ENCODE measurements around the gene SEPTIN10. TPM values are rescaled to one million over a fixed set of nuclear protein-coding genes. Genes with fewer than 3 reads are reported as not detected.

Gene SEPTIN10
- total and polyA plus RNA-seq, 2 donors, result 90.2 to 140 TPM

DNA sequence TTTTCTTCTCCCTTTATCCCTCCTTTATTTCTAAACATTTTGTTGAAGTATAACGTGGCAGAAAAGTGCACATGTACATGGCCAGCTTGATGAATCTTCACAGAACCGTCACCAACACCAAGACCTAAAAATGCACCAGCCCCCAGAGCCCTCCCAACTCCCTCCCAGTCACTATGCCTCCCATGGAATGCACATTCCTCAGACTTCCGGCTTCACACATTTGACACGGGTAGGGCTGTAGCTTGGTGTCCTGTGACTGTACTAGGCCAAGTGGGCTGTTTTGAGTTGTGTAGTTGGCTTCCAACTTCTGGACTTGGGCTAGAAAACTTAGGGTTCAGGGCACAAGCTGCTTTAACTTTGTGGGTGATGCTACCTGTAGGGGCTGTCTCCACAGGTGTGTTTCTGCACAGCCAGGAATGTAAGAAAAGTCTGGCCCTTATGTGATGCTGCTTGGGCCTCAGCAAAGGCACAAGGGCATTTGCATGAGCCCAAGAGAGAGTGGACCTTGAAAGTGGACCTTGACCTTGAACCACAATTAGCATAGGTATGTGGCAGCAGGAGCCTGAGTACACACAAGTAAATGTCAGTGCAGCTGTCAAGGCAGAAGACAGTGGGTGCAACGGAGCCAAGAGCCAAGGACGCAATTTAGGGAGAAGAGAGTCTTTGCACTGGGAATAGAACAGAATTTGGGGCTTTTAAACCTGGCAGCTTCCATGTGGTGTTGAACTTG, 78.4 kb downstream of the SEPTIN10 start:
- no peaks in the 10 kb centered on the region for H3K4me1 ChIP-seq (ENCODE audit: insufficient read depth)
- H3K36me3 ChIP-seq (ENCODE audit: insufficient read depth), result no peaks in the 10 kb centered on the region
- DNase-seq (ENCODE audit: extremely low spot score), result no peak
- H3K4me3 ChIP-seq (ENCODE audit: low read depth, low read length), result no peak overlapping the region
- 60% methylated on average over 6 of the region's 6 CpGs for WGBS
- H3K27ac ChIP-seq (ENCODE audit: low read depth), result no peak overlapping the region

DNA sequence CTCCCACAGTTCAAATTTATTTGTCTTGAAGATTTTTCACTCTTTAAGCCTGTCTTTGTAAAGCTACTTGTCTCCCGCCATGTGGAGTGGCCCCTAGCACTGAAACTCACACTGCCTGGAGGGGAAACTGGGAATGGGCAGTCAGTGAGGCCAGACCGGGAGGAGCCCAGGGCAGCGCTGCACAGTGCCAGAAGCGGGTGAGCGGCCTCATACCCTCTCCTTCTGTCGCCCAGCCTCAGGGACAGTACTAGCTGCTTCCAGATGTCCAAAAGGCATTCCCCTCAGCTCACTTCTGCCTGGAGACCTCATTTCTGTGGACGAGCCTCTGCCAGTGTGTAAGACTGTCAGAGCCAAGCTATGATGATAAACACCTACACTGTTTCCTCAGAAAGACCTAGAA, 79.9 kb downstream of the SEPTIN10 start:
- Histone ChIP-seq H3K4me1 (ENCODE audit: insufficient read depth) (no peaks in the 10 kb centered on the region), H3K27ac (ENCODE audit: low read depth) (no peak overlapping the region), H3K36me3 (ENCODE audit: insufficient read depth) (no peaks in the 10 kb centered on the region), H3K4me3 (ENCODE audit: low read depth, low read length) (no peak overlapping the region)
- DNase-seq (ENCODE audit: extremely low spot score), result no peak
- WGBS, result 79% methylated on average over 7 of the region's 7 CpGs

DNA sequence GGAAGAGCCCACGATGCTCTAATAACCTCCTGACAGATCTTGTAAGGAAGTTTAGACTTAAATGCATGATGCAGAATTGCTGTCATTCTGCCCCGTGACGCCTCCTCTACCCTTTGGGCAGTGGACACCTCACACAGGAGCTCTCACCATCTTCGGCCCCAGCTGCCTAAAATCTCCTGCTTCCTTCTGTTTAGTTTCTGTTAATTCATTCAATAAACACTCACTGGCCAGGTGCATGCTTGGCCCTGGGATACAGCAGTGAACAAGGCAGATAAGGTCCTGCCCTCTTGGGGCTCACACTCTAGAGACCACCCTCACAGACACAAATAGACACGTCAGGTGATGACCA, 81.1 kb downstream of the SEPTIN10 start:
- no peak for DNase-seq (ENCODE audit: extremely low spot score)
- H3K36me3 ChIP-seq (ENCODE audit: insufficient read depth), result no peaks in the 10 kb centered on the region
- no peaks in the 10 kb centered on the region for H3K4me1 ChIP-seq (ENCODE audit: insufficient read depth)
- no peak overlapping the region for H3K4me3 ChIP-seq (ENCODE audit: low read depth, low read length)
- no peak overlapping the region for H3K27ac ChIP-seq (ENCODE audit: low read depth)
- 91% methylated on average over 5 of the region's 5 CpGs for WGBS

DNA sequence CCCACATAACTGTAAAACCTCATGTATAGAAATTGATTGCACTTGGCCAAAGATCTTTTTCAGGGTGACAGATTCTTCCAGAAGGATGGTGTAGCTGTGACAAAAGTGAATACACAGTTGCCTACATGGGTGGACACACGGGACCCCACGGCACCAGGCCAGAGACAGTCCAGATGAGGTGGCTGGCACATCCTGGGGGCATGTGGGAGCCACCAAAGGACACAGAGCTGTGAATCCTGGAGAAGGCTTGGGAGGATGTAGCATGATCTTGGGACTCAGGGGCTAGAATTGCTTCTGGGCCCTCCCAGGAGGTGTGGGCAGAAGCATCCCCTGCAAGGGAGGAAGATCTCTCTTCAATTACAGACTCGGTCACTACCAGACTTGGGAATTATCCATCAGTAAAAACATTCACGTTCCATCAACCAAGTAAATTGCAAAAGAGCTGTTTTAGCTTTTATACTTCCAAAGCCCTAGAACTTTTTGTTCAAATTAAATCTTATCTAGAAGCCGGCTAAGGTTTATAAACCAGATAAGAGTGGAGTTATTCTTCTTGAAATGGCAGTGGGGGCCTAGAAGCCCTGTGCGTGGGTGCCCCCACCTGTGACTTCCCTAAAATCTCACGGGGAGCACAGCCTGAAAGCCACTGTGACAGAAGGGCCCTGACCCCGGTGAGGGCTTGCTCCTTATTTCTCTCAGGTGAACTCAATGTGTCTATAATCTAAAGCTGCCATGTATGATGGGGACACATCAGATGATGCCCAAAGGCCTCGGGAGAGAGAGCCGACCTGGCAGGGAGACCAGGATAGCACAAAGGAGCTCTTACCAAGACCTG, 81.7 kb downstream of the SEPTIN10 start:
- DNase-seq (ENCODE audit: extremely low spot score), result no peak

DNA sequence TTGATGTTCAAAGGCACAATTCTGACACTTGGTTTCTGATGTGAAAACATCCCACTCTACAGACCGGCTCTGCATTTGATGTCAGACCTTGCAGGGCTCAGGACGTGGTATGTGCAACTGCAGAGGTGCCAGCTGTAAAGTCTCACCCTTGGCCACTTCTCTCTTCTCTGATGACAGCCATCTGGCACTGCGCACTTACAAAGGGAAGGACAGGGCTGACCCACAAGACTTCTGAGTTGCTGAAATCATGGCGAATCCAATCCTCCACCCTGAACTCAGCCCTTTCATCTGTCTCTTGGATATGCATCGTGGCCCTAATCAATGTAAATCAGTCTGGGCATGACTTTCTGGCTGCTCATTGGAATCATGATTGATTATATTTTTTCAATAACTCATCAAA, 82.5 kb downstream of the SEPTIN10 start:
- Histone ChIP-seq H3K4me3 (ENCODE audit: low read depth, low read length) (no peak overlapping the region), H3K4me1 (ENCODE audit: insufficient read depth) (no peaks in the 10 kb centered on the region), H3K36me3 (ENCODE audit: insufficient read depth) (no peaks in the 10 kb centered on the region), H3K27ac (ENCODE audit: low read depth) (no peak overlapping the region)
- DNase-seq (ENCODE audit: extremely low spot score), result no peak
- WGBS, result 83% methylated on average over 5 of the region's 5 CpGs

More for the DNA sequence above, 81.7 kb downstream of the SEPTIN10 start:
- no peak overlapping the region for H3K27ac ChIP-seq (ENCODE audit: low read depth)
- H3K4me1 ChIP-seq (ENCODE audit: insufficient read depth), result no peaks in the 10 kb centered on the region
- no peak overlapping the region for H3K4me3 ChIP-seq (ENCODE audit: low read depth, low read length)
- H3K36me3 ChIP-seq (ENCODE audit: insufficient read depth), result no peaks in the 10 kb centered on the region
- WGBS, result 87% methylated on average over 10 of the region's 10 CpGs

DNA sequence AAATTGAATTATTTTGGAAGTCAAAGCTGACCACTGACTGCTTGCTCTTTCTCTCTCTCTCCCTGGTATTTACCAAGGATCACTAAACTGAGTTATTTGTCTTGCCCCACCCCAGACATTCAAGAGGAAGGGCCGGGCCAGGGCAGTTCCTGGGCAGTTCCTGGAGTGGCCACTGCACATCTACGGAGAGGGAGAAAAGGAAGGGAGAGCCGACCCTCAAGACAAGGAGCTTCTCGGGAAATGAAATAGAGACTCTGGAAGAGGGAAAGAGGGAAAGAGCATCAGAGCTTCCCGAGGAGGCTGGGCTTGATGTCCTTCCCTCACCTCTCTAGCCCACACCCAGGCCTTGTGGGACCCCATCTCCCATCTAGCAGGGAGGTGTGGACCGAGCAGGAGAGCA, 83.1 kb downstream of the SEPTIN10 start:
- Histone ChIP-seq H3K36me3 (ENCODE audit: insufficient read depth) (no peaks in the 10 kb centered on the region), H3K4me1 (ENCODE audit: insufficient read depth) (no peaks in the 10 kb centered on the region), H3K27ac (ENCODE audit: low read depth) (no peak overlapping the region), H3K4me3 (ENCODE audit: low read depth, low read length) (no peak overlapping the region)
- WGBS, result 66% methylated on average over 6 of the region's 6 CpGs
- no peak for DNase-seq (ENCODE audit: extremely low spot score)

DNA sequence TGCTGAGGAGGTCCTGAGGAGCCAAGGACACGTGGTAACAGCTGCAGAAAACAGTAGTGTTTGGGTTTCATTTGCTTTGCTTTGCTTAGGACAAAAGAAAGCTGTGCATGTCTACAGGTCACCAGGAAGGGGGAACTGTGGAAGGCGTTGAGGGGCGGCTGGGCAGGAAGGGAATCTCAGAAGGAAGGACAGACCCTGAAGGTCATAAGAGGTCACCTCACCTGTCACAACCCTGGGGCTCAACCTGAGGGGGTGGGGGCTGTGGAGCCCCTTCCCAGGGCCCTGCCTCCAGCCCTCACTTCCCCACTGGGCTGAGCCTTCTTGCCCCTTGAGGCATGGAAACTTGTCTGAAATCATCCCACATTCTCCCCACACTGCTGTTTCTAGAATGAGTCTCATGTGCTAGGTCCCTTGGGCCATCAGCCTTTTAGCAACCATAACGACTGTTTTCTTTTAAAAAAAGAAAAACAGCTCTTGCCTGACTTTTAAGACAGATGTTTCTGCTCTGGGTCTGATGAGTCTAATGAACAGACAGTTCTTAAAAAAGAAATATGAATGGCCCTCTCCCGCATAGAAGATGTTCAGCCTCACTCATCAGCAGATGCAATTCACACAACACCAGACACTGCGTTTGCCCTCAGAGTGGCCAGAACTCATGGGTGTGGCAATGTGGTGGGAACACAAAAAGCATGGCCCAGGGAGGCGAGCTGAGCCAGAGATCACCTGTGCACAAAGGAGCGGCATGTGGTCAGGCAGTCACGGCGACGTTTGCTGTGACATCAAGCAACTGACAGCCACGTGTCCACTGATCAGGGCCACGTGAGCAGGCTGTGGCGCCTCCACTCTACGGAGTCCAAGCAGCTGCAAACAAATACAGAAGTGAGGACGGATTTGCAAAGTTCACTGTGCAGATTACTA, 84.0 kb downstream of the SEPTIN10 start:
- H3K27ac ChIP-seq (ENCODE audit: low read depth), result no peak overlapping the region
- 82% methylated on average over 16 of the region's 16 CpGs for WGBS

DNA sequence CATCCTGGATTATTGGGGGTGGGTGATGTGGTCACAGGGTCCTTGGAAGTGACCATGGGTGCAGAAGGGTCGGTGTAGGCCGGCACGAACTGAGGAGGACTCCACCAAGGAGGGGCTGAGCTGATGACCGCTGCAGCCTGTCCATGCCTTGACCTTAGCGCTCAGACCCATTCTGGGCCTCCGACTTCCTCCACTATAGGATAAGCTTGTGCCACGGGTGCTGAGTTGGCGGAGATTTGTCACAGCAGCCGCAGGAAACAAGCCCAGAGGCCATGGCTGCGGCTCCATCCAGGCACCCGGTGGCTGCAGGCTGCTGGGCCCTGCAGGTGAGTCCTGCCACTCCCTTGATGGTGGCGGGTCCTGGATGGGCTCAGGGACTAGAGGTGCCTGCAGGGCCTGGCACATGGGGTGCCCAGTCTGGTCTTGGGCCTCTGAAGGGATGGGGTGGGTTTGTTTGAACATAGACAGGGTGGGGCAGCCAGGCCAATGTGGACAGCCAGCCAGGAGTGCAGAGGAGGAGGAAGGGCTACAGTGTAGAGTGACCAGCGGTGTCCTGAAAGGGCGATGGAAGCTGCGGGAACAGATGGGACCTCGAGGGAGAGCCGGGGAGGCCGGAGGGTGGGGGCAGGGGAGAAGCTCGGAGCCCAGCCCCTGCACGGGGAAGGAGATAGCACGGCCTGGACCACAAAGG, 84.8 kb downstream of the SEPTIN10 start:
- no peak overlapping the region for H3K27ac ChIP-seq (ENCODE audit: low read depth)
- no peaks in the 10 kb centered on the region for H3K4me1 ChIP-seq (ENCODE audit: insufficient read depth)
- no peaks in the 10 kb centered on the region for H3K36me3 ChIP-seq (ENCODE audit: insufficient read depth)
- no peak overlapping the region for H3K4me3 ChIP-seq (ENCODE audit: low read depth, low read length)
- 93% methylated on average over 21 of the region's 21 CpGs for WGBS
- no peak for DNase-seq (ENCODE audit: extremely low spot score)

More for the DNA sequence above, 84.0 kb downstream of the SEPTIN10 start:
- Histone ChIP-seq H3K36me3 (ENCODE audit: insufficient read depth) (no peaks in the 10 kb centered on the region), H3K4me3 (ENCODE audit: low read depth, low read length) (no peak overlapping the region), H3K4me1 (ENCODE audit: insufficient read depth) (no peaks in the 10 kb centered on the region)
- DNase-seq (ENCODE audit: extremely low spot score), result no peak

DNA sequence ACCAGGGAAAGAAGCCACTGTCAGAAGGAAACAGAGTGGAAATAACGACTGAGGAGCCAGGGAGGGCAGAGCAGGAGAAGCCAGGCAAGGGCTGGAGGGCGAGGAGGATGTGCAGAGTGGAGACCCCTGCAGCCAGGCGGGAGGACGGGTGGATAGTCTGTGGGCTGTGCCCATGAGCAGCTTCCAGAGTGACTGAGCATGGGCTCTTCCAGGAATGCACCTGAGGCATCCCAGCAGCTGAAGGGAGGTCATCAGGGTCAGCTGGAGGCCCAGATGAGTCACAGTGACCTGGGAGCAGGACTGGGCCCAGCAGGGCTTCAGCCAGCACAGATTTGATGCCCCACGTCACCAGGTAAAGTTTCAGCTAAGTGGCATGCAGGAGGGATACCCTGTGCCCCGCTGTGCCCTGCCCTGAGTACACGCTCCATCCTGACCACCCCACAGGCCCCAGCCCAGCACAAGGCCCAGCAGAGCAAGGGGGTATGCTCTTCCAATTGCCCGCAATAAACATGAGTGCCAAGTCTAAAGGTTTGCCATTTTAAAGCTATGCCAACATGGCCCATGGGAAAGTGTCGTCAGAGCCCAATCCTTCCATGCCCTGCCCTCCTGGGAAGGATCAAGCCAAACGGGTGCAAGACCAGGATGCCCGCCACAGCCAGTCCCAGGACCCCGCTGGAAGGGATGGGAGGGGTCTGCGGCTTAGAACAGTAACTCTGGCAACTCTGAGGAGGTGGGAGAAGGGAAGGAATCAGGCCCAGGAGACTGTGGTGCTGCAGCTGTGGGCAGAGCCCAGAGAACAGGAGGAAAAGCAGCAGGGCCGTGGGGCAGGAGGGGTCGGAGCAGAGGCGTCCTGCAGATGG, 85.7 kb downstream of the SEPTIN10 start:
- Histone ChIP-seq H3K36me3 (ENCODE audit: insufficient read depth) (no peaks in the 10 kb centered on the region), H3K27ac (ENCODE audit: low read depth) (no peak overlapping the region), H3K4me1 (ENCODE audit: insufficient read depth) (no peaks in the 10 kb centered on the region), H3K4me3 (ENCODE audit: low read depth, low read length) (no peak overlapping the region)
- 93% methylated on average over 16 of the region's 16 CpGs for WGBS
- DNase-seq (ENCODE audit: extremely low spot score), result no peak

DNA sequence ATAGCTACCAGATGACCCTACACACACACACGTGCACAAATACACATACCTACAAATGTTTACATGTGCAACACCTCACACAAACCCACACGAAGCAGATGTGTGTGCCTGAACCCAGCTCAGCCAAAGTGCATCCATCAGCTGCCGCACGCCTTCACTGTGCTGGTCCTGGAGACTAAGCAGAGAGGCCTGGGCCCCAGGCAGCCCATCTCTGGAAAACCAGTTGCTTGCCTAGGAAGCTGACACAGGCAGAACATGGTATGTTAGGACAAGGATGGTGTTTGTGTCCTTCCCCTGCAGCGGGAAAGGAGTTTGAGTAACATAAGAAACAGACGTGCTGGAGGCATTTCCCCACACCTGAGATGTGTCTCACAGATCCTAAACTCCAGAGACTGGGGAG, 86.7 kb downstream of the SEPTIN10 start:
- WGBS, result 91% methylated on average over 6 of the region's 6 CpGs
- H3K36me3 ChIP-seq (ENCODE audit: insufficient read depth), result no peaks in the 10 kb centered on the region
- no peak for DNase-seq (ENCODE audit: extremely low spot score)
- H3K4me3 ChIP-seq (ENCODE audit: low read depth, low read length), result no peak overlapping the region
- H3K27ac ChIP-seq (ENCODE audit: low read depth), result no peak overlapping the region
- no peaks in the 10 kb centered on the region for H3K4me1 ChIP-seq (ENCODE audit: insufficient read depth)

DNA sequence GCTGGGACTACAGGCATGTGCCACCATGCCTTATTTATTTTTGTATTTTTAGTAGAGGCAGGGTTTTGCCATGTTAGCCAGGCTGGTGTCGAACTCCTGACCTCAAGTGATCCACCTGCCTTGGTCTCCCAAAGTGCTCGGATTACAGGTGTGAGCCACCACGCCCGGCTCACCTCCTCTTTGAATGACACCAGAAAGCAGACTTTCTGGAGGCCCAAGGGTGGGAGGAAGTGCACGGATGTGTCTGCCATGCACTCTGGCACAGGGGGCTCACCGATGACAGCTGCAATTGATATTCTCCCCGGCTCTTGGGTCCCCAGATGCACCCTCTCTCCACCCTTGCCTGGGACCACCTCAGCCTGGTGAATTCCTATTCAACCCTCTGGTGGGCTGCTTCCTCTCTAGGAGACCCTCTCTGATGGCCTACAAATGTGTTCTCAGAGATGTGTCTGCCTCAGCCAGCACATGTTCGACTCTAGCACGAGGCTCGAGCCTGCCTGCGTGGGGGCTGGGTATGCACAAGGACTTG, 87.3 kb downstream of the SEPTIN10 start:
- no peak overlapping the region for H3K27ac ChIP-seq (ENCODE audit: low read depth)
- no peak for DNase-seq (ENCODE audit: extremely low spot score)
- no peak overlapping the region for H3K4me3 ChIP-seq (ENCODE audit: low read depth, low read length)
- H3K4me1 ChIP-seq (ENCODE audit: insufficient read depth), result no peaks in the 10 kb centered on the region
- WGBS, result 91% methylated on average over 11 of the region's 11 CpGs
- no peaks in the 10 kb centered on the region for H3K36me3 ChIP-seq (ENCODE audit: insufficient read depth)

DNA sequence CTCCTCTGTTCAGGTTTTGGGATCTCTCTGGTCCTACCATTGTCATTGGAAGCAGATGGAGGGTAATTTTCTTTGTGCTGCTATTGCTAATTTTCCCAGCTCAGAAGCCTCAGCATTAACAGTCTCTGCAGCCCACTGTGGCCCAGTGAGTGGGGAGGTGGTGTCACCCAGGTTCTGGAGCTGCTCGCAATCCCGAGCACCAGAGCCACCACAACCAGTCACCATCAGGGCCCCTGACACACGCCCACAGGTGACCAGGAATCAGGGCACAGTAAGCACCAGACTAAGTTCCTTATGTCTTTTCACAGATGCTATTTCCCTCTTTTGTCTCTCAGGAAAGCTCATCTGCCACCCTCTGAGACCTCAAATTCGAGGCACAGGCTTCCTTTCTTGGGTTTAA, 87.9 kb downstream of the SEPTIN10 start:
- Histone ChIP-seq H3K4me3 (ENCODE audit: low read depth, low read length) (no peak overlapping the region), H3K36me3 (ENCODE audit: insufficient read depth) (no peaks in the 10 kb centered on the region), H3K27ac (ENCODE audit: low read depth) (no peak overlapping the region), H3K4me1 (ENCODE audit: insufficient read depth) (no peaks in the 10 kb centered on the region)
- DNase-seq (ENCODE audit: extremely low spot score), result no peak
- 82% methylated on average over 4 of the region's 4 CpGs for WGBS

Measured in urinary bladder (tissue), 4 donors.